Thyroid gland (tissue), 4 donors: ENCODE measurements around the gene IRGC.

Experiments
- POLR2A ChIP-seq, 2 donors: fragments of 450-650 bp; IDR thresholded peaks; one replicate each; pipeline ENCODE4 v1.6.1; 2017; ENCODE audit warnings: antibody characterized with exemption in 2 of 2, mild to moderate bottlenecking in 2 of 2, moderate library complexity in 1 of 2
- TF ChIP-seq, protein P1 (sequence below), 6 experiments: fragments of 200-600 bp in 3 of 6; fragments of 450-650 bp in 3 of 6; sonication (generic) in 3 of 6; IDR thresholded peaks; one replicate each; pipeline ENCODE4 v1.5.1; 2016 to 2019; ENCODE audit warnings: antibody characterized with exemption in 6 of 6, mild to moderate bottlenecking in 2 of 6, inconsistent platforms in 1 of 6, moderate library complexity in 1 of 6

GRCh38 chr19:43668406-43669109, 47.3 kb upstream of the IRGC start:
- TF ChIP-seq, protein P1, sequence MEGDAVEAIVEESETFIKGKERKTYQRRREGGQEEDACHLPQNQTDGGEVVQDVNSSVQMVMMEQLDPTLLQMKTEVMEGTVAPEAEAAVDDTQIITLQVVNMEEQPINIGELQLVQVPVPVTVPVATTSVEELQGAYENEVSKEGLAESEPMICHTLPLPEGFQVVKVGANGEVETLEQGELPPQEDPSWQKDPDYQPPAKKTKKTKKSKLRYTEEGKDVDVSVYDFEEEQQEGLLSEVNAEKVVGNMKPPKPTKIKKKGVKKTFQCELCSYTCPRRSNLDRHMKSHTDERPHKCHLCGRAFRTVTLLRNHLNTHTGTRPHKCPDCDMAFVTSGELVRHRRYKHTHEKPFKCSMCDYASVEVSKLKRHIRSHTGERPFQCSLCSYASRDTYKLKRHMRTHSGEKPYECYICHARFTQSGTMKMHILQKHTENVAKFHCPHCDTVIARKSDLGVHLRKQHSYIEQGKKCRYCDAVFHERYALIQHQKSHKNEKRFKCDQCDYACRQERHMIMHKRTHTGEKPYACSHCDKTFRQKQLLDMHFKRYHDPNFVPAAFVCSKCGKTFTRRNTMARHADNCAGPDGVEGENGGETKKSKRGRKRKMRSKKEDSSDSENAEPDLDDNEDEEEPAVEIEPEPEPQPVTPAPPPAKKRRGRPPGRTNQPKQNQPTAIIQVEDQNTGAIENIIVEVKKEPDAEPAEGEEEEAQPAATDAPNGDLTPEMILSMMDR (IDR thresholded peaks at IDR 0.05): no peak
- TF ChIP-seq POLR2A (IDR thresholded peaks at IDR 0.05): peak in 1 of 2 donors; percentile 71
